HG02884 (cell line): ENCODE data around the gene GPR158.
"Not testable (repeated sequence)": the region's sequence is repeated elsewhere in the genome, so short reads cannot be mapped to it uniquely, and the experiment has no call there.

Experiments
- ATAC-seq: cut with Tn5 transposase; IDR thresholded peaks from one replicate; pipeline ENCODE4 v1.9.1; 2021; ENCODE audit warnings: mild to moderate bottlenecking, moderate library complexity; ENCODE audit not compliant: unreplicated experiment

The GPR158 gene, protein sequence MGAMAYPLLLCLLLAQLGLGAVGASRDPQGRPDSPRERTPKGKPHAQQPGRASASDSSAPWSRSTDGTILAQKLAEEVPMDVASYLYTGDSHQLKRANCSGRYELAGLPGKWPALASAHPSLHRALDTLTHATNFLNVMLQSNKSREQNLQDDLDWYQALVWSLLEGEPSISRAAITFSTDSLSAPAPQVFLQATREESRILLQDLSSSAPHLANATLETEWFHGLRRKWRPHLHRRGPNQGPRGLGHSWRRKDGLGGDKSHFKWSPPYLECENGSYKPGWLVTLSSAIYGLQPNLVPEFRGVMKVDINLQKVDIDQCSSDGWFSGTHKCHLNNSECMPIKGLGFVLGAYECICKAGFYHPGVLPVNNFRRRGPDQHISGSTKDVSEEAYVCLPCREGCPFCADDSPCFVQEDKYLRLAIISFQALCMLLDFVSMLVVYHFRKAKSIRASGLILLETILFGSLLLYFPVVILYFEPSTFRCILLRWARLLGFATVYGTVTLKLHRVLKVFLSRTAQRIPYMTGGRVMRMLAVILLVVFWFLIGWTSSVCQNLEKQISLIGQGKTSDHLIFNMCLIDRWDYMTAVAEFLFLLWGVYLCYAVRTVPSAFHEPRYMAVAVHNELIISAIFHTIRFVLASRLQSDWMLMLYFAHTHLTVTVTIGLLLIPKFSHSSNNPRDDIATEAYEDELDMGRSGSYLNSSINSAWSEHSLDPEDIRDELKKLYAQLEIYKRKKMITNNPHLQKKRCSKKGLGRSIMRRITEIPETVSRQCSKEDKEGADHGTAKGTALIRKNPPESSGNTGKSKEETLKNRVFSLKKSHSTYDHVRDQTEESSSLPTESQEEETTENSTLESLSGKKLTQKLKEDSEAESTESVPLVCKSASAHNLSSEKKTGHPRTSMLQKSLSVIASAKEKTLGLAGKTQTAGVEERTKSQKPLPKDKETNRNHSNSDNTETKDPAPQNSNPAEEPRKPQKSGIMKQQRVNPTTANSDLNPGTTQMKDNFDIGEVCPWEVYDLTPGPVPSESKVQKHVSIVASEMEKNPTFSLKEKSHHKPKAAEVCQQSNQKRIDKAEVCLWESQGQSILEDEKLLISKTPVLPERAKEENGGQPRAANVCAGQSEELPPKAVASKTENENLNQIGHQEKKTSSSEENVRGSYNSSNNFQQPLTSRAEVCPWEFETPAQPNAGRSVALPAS (N-terminal part only)

DNA sequence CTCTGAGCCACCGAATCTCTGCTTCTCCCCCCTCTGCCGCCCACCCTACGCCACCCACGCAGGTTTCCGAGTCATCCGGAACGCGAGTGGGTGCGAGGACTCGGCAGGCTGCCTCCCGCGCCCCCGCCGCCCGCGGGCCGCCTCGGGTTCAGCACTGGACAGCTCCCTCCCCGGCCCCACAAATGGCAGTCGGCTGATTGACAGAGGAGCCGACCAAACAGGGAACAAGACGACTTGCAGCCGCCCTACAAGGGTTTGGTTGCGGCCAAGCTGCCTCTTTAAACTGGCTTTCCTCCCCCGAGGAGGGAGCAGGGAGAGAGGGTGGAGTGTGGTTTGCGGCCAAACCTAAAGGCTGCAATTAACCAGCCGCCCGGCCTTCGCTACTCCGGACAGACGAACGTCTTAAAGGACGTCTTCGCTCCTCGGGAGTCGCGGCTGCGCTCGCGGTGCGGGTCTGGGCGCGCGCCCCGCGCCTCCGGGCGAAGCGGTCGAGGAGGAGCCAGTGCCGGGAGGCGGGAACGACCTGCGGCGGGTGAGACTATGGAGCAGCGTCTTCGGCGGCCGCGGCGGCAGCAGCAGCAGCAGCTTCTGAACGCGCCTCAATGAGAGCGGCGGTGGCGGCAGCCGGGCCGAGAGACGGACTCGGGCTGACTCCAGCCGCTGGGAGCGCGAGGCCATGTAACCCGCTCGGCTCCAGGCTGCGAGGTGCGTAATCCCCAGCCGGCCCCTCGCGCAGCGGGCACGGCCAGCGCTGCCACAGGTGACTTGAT, at the start of gene GPR158:
Gene GPR158, plus strand, starts transcription at position 541 of the 770 bp plus-strand sequence. CDS start 420 bp downstream, outside the sequence.
- peak; percentile 56 for ATAC-seq

DNA sequence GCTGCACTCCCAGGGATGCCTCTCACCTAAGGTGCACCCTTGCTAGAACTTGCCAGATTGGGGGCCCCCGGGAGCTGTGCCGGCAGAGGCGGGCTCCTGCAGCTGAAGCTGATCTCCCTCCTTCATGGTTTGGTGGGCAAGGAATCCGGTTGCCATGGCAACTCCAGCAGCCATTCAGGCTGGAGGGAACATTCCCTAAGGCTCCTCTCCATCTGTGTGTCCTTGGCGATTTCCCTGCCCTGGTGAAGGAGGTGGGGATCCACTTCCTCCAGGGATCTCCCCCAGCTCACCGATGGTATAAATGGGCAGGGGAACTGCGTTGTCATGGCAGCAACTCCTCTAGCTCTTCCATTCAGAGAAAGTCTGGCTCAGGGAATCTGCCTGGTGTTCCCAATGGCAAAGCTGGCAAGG, 49.6 kb upstream of the GPR158 start:
- no peak for ATAC-seq

DNA sequence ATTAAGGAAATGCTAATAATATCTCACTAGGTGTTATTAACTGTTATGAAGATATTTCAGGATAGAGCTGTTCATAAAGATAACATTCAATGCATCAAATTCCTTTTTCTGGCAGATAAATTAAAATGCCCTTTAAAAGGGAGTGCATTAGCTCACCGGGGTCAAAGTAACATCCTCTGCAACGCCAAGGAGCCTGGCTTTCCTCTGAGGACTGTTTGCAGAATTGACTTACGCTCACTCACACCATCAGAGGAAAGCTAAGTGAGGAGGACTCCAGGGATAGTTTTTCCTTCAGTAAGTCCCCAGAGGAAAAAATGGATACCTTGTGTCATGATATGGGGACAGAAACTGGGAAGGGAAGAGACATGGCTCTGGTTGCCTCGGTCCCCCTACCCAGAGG, 45.2 kb upstream of the GPR158 start:
- ATAC-seq: no peak

DNA sequence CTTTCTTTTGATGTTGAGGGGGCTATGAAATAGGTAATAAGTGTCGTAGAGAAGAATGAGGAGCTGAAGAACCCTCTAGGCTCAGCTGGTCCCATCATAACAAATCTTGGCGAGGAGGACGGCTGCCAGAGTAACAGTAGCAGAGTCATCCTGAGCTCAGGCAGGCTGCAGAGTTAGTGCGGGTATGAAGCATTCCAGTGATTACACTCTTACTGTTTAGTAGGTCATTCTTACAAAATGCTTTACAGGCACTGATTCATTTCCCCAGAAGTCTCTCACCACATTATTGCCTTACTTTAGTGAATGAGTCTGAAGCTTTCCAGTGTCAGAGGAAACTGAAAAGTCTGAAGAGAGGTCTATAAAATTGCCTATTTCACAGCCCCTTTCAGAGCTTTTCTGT, 43.9 kb upstream of the GPR158 start:
- ATAC-seq: no peak

DNA sequence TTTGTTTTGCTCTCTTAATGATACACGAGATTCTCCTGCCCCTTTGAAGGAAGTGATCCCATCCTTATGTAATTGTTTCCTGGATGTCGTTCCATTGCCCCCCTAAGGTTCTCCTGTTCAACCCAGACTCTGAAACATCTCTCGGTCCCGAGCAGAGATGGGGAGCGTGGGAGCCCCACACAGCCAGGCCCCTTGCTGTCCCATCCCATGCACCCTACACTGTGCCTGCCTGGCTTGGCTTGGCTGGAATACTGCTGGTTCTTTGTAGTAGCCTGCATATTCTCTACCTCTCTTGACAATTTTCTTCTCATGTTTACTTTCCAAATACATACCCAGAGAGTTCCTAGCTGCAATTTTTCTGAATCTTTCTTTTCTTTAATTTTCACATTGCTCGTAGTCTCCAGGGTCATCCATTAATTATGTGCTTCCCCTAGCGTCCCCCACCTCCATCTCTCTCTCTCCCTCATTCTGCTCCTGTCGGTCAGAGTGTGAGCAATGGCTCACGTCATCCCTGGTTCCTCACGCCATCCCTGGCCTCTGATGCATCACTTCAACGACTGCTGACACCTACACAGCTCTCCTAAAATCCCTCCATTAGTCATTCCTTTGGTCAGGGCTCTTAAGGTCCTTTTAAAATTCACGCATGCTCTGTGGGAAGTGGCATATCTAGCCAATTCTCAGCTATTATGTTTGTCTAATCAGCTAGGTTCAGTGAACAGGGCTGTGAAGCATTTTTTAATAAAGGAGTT, 32.5 kb upstream of the GPR158 start:
- no peak for ATAC-seq

DNA sequence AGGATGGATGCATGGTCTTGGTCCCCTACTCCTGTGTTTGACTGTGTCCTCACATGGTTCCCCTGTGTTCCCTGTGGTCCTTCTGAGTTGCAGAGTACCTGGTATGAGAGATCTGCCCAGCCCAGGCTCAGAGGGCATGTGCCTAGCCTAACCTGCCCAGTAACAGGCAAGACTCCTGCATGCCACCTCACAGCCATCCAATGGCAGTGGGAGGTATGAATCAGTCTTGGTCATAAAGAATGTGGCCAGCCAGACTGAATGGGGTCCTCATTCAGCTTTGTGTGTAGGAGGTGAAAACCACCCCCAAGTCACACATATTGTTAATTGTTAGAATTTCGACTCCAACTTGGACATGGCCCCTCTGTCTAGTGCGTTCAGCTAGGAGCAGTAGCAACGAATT, 17.2 kb upstream of the GPR158 start:
- ATAC-seq: no peak

DNA sequence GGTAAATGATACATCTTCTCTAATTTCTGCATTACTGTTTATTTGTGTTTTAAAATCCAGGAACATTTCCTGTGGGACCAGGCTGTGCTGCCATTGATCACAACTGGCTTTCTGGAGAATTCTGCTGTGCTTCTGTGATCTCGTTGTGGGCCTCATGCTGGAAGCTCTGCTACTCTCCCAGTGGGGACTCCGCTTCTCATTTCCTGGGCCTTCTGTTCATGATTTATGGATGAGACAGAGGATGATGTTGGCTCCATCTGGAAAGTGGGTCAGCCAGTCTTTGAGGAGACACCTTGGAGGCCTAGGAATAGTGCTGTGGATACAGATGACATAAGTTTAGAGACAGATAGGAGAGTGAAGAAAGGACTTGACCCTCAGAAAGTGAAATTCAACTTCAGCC, 15.2 kb upstream of the GPR158 start:
- ATAC-seq: no peak

DNA sequence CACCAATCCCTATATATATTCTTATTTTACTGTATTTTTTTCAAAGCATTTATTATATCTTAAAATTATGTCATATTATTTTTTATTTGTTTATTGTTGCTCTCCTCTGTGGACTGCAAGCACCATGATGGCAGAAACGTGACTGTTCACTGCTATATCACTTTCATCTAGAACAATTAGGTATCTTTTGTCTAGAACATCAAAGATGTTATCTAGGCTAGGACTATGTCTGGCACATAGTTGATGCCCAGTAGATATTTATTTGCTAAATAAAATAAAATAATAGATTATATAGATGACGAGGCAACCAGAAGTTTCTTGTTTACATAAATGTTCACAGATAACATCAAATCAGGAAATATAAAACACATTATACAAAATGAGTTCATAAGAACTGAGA, 12.4 kb upstream of the GPR158 start:
- no peak for ATAC-seq

DNA sequence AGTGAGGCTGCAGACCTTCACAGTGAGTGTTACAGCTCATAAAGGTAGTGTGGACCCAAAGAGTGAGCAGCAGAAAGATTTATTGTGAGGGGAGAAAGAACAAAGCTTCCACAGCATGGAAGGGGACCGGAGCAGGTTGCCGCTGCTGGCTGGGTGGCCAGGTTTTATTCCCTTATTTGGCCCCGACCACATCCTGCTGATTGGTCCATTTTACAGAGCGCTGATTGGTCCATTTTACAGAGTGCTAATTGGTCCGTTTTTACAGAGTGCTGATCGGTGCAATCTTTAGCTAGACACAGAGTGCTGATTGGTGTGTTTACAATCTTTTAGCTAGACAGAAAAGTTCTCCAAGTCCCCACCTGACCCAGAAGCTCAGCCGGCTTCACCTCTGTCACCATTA, 11.3 kb upstream of the GPR158 start:
- not testable (repeated sequence) for ATAC-seq

DNA sequence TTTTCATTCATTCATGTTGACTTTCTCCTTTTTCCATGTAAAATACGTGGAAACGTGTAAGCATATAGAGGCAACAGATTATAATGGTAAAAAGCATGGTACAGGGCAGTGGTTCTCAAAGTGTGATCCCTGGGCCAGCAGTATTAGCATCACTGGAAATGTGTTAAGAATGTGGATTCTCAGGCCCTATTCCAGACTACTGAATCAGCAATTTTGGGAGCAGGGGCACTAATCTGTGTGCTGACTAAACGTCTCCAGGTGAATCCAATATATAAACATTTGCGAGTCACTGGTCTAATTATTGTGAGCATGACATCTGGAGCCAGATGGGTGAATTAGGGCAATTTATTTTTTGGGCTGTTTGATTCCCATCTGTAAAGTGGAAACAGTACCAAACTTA, 5.1 kb upstream of the GPR158 start:
- no peak for ATAC-seq

DNA sequence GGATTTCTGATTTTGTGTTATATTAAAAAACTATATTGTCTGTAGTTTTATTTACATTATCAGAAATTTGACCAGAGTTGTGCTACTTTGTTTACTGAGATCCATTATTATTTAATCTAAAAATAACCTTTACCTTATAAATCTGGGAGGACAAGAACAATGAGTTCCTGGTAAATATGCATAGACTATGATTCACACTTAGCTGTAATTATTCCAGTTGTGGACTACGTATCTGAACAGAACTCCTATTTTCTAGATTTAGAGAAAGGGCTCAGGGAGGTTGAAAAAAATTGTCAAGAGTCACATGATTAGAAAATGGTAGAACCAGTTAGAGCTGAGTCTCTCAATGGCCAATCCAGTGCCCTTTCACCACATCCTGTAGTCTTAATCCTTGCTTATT, 4.2 kb upstream of the GPR158 start:
- no peak for ATAC-seq

DNA sequence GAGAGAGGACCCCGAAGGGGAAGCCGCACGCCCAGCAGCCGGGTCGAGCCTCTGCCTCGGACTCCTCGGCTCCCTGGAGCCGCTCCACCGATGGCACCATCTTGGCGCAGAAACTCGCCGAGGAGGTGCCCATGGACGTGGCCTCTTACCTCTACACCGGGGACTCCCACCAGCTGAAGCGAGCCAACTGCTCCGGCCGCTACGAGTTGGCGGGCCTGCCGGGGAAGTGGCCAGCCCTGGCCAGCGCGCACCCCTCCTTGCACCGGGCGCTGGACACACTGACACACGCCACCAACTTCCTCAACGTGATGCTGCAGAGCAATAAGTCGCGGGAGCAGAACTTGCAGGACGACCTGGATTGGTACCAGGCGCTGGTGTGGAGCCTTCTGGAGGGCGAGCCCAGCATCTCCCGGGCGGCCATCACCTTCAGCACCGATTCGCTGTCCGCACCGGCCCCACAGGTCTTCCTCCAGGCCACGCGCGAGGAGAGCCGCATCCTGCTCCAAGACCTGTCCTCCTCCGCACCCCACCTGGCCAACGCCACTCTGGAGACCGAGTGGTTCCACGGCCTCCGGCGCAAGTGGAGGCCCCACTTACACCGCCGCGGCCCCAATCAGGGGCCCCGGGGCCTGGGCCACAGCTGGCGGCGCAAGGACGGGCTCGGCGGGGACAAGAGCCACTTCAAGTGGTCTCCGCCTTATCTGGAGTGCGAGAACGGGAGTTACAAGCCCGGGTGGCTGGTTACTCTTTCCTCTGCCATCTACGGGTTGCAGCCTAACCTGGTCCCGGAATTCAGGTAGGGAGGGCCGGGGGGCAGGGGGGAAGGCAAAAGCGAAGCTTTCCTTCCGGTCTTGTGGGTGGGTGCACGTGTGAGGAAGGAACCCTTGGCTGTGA, 973 bp downstream of the GPR158 start:
- no peak for ATAC-seq

DNA sequence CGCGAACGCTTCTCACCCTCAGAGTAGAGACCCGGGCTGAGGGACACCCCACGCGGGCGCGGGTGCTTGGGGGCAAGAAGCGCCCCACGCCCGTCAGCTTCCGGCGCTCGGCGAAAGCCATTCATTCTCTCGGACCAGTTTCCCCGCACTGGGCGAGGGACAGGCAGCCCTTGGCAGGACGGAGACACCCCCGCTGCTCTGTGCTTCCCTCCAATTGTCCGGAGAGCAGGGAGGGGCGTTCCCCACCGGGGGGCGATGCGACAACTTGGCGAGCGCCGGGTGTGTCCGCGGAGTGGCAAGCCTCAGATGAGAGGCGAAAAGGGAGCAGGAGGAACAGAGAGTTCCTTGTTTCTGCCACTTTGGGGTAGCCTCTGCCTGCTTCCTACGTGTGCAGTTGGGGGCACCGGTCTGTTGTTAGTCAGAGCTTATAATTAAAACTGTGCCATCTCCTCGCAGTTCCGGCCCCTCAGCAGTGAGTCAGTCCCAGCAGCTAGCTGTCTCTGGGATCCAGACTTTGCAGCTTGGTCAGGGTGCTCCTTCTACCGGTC, 1.7 kb downstream of the GPR158 start:
- no peak for ATAC-seq

DNA sequence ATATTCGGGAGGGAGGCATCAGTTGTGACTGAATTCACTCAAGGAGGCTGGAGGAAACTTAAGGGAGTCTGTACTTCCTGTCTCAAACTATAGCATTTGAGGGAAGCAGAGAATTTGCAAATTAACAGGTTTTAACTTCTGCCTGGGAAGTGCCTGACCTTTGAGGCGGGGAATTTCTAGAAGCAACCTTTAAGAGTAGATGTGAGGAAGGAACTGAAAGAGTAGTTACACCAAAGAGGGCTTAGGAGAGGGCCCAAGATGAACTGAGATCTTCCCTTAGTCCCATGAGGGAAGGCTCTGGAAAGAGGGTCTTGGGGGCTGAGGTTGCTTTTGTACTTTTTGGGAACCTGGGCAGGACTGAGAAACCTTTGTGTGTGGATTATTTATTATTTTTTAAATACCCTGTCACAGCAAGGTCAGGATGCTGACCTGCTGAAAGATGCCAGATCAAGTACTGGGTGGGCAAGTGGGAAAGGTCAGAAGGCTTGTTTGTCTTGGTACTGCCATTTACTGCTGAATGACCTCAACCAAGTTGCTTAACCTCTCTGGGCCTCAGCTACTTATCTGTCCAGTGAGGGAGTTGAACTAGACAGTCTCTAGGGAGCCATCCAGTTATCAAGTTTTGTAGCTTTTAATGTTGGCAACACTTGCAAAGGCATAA, 2.4 kb downstream of the GPR158 start:
- ATAC-seq: no peak

DNA sequence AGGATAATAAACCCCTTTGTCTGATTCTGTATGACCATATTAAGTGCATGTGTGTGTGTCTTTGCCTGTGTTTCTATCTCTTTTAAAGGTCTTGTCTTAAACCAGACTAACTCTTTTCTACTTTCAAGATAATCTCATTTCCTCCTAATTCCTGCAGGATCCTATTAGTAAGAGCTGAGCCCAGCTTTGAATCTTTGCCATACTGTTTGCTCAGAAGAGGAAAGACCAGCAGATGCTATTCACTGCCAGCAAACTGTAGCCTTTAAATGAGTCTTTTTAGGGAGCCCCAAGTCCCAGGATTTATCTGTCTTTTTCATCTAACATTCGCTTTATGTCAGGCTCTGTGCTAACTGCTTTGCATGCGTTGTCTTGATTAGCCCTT, 2.9 kb downstream of the GPR158 start:
- ATAC-seq: no peak

DNA sequence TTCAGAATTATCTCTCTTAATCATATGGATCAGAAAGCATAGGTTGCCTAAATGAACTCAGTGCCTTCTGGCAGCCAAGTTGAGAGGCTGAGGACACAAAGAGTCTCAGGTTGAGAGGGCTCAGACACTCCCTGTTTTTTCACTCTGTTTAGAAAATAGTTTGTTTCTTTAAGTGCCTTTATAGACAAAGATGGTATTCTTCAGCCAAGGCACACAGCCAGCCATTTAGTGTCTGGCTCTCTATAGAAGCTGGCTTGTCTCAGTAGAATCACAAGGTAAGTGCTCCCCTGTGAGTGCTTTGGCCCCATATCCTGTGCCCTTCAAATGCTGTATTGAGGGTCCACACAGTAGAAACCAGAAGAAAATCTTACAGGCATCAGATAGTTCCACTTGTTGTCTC, 3.6 kb downstream of the GPR158 start:
- ATAC-seq: no peak

DNA sequence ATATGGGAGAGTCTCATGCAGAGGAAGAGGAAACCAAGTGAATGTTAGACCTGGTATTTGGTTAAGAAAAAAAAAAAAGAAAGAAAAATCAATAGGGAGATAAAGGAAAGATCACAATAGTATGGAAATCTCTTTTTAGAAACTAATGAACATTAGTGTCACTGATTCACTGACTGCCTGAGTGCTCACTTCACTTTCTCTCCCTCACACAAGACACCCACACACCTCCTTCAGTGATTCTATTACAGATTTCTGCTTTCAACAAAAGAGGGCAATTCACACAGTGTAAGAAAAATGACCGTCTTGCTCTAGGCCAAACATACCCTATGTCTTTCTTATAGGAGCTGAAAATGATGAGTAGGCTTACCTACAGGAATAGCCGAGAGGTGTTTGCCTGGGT, 6.0 kb downstream of the GPR158 start:
- ATAC-seq: no peak

DNA sequence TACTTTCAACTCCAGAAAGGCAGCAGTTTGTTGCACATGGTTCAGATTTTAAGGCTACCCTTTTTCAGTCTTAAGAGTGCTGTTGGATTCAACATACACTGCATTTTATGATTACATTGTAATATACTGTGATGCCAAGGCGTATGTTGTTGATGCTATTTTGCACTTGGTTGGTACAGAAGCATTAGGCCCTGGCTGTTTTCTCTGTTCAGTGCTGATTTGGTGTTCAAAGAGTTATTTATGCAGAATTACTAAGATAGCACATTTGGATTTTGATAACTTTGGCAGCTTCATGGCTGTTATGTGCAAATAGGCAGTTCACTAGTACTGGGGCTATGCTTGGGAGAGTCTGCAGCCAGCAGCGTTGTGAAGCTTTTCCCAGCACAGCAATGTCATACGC, 7.8 kb downstream of the GPR158 start:
- no peak for ATAC-seq
